Measurements from ENCODE around the gene RTBDN. TPM values are rescaled to one million over a fixed set of nuclear protein-coding genes. Genes with fewer than 3 reads are reported as not detected.

The RTBDN gene
- total RNA-seq, 1 experiment from 2014 or later, result 2.4 TPM

- Histone ChIP-seq H3K4me3 (ENCODE audit: low read depth in 2 of 2, low read length in 2 of 2) (no peak overlapping the region), H3K36me3 (ENCODE audit: control insufficient read depth, insufficient read depth, low read length) (peaks cover 4% of the 10 kb centered on the region; the same call in 1 of the 2 replicates), H3K27me3 (ENCODE audit: control insufficient read depth, insufficient read depth, low read length) (no peaks in the 10 kb centered on the region), H3K9me3 (ENCODE audit: control insufficient read depth, insufficient read depth, low read depth, low read length) (no peaks in the 10 kb centered on the region), H3K27ac (ENCODE audit: low read length) (no peak overlapping the region), H3K4me1 (ENCODE audit: control insufficient read depth, insufficient read depth, low read length) (peaks cover 8% of the 10 kb centered on the region)
- POLR2A ChIA-PET, result interaction anchor here (0.6 kb wide), 1 partner anchor 28 kb away, joined by 19 read pairs; no protein-coding TSS in a partner anchor
- ATAC-seq (no peak), DNase-seq (ENCODE audit: low read depth, low spot score) (no peak)
- CTCF ChIA-PET, result no interaction called here
- intact Hi-C loops (cut with micrococcal nuclease; ENCODE audit: unreplicated experiment) (no loop called here), in situ Hi-C loops (cut with HindIII; ENCODE audit: low pct_unique_long_range_greater_than_20kb, low sequenced_read_pairs) (no loop called here)
- no TSS peak for BruUV-seq (replicated peaks)
- TF ChIP-seq SIN3A (IDR thresholded peaks at IDR 0.05; ENCODE audit: borderline replicate concordance, insufficient read depth, low read depth, low read length) (no peak), CTCF (IDR thresholded peaks at IDR 0.05) (no peak), POLR2AphosphoS5 (IDR thresholded peaks at IDR 0.05; ENCODE audit: low read depth, low read length) (no peak), TCF7L2 (IDR thresholded peaks at IDR 0.05; ENCODE audit: low read depth, low read length) (no peak)
- TF ChIP-seq, protein P1, sequence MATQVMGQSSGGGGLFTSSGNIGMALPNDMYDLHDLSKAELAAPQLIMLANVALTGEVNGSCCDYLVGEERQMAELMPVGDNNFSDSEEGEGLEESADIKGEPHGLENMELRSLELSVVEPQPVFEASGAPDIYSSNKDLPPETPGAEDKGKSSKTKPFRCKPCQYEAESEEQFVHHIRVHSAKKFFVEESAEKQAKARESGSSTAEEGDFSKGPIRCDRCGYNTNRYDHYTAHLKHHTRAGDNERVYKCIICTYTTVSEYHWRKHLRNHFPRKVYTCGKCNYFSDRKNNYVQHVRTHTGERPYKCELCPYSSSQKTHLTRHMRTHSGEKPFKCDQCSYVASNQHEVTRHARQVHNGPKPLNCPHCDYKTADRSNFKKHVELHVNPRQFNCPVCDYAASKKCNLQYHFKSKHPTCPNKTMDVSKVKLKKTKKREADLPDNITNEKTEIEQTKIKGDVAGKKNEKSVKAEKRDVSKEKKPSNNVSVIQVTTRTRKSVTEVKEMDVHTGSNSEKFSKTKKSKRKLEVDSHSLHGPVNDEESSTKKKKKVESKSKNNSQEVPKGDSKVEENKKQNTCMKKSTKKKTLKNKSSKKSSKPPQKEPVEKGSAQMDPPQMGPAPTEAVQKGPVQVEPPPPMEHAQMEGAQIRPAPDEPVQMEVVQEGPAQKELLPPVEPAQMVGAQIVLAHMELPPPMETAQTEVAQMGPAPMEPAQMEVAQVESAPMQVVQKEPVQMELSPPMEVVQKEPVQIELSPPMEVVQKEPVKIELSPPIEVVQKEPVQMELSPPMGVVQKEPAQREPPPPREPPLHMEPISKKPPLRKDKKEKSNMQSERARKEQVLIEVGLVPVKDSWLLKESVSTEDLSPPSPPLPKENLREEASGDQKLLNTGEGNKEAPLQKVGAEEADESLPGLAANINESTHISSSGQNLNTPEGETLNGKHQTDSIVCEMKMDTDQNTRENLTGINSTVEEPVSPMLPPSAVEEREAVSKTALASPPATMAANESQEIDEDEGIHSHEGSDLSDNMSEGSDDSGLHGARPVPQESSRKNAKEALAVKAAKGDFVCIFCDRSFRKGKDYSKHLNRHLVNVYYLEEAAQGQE (IDR thresholded peaks at IDR 0.05; ENCODE audit: insufficient read depth in 1 of 2, low read depth in 2 of 2, low read length in 1 of 2), result no peak
These were observed 30.3 kb downstream of the RTBDN start for GRCh38 chr19:12804051-12804450.

DNA sequence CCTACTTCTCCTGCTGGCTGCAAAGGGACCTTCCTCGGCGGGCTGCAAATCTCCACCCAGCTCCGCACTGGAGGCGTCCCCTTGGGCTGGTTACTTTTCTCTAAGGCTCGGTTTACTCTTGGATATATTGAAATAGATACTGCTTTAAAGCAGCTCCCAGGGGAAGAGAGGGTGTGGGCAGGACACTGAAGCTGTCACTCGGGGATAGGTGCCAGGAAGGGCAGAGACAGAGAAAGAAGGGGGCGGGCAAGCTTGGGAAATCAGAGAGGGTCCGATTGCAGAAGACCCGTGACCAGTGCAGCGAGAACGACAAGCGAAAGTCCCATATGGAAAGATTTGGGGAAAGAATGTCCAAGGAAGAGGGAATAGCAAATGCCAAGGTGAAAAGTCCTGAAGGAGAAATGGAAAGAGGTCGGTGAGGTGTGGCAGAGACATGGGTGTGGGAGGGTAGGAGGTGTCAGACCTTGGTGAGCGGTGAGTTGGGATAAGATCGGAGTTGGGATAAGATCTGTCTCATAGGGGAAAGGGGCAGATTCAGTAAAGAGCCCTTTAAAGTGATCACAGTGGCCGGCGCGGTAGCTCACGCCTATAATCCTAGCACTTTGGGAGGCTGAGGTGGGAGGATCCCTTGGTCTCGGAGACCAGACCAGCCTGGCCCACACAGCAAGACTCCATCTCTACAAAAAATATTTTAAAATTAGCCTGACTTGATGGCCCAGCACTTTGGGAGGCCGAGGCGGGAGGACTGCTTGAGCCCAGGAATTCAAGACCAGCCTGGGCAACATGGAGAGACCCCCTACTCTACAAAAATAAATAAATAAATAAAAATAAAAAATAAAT is 31.9 kb downstream of the RTBDN start:
- Histone ChIP-seq H3K9me3 (ENCODE audit: control insufficient read depth, insufficient read depth, low read depth, low read length) (no peaks in the 10 kb centered on the region), H3K4me1 (ENCODE audit: control insufficient read depth, insufficient read depth, low read length) (peaks cover 8% of the 10 kb centered on the region), H3K36me3 (ENCODE audit: control insufficient read depth, insufficient read depth, low read length) (peaks cover 4% of the 10 kb centered on the region; the same call in 1 of the 2 replicates), H3K27ac (ENCODE audit: low read length) (no peak overlapping the region), H3K4me3 (ENCODE audit: low read depth in 2 of 2, low read length in 2 of 2) (peak overlapping the region; percentile 53 to 58), H3K27me3 (ENCODE audit: control insufficient read depth, insufficient read depth, low read length) (no peaks in the 10 kb centered on the region)
- in situ Hi-C loops (cut with HindIII; ENCODE audit: low pct_unique_long_range_greater_than_20kb, low sequenced_read_pairs) (no loop called here), intact Hi-C loops (cut with micrococcal nuclease; ENCODE audit: unreplicated experiment) (no loop called here)
- POLR2A ChIA-PET, result no interaction called here
- TF ChIP-seq SIN3A (IDR thresholded peaks at IDR 0.05; ENCODE audit: borderline replicate concordance, insufficient read depth, low read depth, low read length), result no peak
- TF ChIP-seq CTCF (IDR thresholded peaks at IDR 0.05), result no peak
- TF ChIP-seq, protein P1 (IDR thresholded peaks at IDR 0.05; ENCODE audit: insufficient read depth in 1 of 2, low read depth in 2 of 2, low read length in 1 of 2), result no peak
- no peak for TF ChIP-seq POLR2AphosphoS5 (IDR thresholded peaks at IDR 0.05; ENCODE audit: low read depth, low read length)
- TF ChIP-seq TCF7L2 (IDR thresholded peaks at IDR 0.05; ENCODE audit: low read depth, low read length), result no peak
- CTCF ChIA-PET, result no interaction called here
- BruUV-seq (replicated peaks), result no TSS peak
- ATAC-seq (no peak), DNase-seq (ENCODE audit: low read depth, low spot score) (no peak)

All from Panc1 (cell line).